WTC11 (cell line): Measurements from ENCODE around the gene ASCC1.

Experiments
- CTCF ChIP-seq: fragments of 200-600 bp; IDR thresholded peaks from 2 replicates; pipeline ENCODE4 v1.8.0; 2022; ENCODE audit warnings: antibody characterized with exemption
- NR2C2 ChIP-seq: sonication (generic); formaldehyde crosslinking; IDR thresholded peaks from 2 replicates; pipeline ENCODE4 v1.8.0; 2022; ENCODE audit warnings: mild to moderate bottlenecking, missing genetic modification reagents
- PRDM15 ChIP-seq: sonication (generic); formaldehyde crosslinking; IDR thresholded peaks from 2 replicates; pipeline ENCODE4 v1.8.0; 2022; ENCODE audit warnings: missing genetic modification reagents
- TF ChIP-seq, protein P1 (sequence below): sonication (generic); formaldehyde crosslinking; IDR thresholded peaks from 2 replicates; pipeline ENCODE4 v1.8.0; 2022; ENCODE audit warnings: mild to moderate bottlenecking, missing genetic modification reagents

- no peak for TF ChIP-seq CTCF
- TF ChIP-seq PRDM15 = no peak
- TF ChIP-seq, protein P1, sequence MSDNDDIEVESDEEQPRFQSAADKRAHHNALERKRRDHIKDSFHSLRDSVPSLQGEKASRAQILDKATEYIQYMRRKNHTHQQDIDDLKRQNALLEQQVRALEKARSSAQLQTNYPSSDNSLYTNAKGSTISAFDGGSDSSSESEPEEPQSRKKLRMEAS = no peak
- no peak for TF ChIP-seq NR2C2 (CRISPR knock-in tag)
Measured at GRCh38 chr10:72072639-72073038, 143.4 kb downstream of the ASCC1 start.
